GM18861 (cell line): ENCODE measurements around the gene ZSCAN22.
A peak's percentile ranks its signal among the peaks of the same experiment; 100 is the strongest.
"Not testable (repeated sequence)": the region's sequence is repeated elsewhere in the genome, so short reads cannot be mapped to it uniquely, and the experiment has no call there.

Source experiments
- ATAC-seq: cut with Tn5 transposase; IDR thresholded peaks from one replicate; pipeline ENCODE4 v1.9.1; 2021; ENCODE audit not compliant: unreplicated experiment

Gene ZSCAN22

GRCh38 chr19:58368561-58369360 lies 42.0 kb downstream of the ZSCAN22 start:
- ATAC-seq, result no peak

GRCh38 chr19:58372311-58373133 lies 45.7 kb downstream of the ZSCAN22 start:
- no peak for ATAC-seq

GRCh38 chr19:58374200-58374599 lies 47.4 kb downstream of the ZSCAN22 start:
- ATAC-seq, result no peak

GRCh38 chr19:58376724-58377123 lies 49.9 kb downstream of the ZSCAN22 start:
- not testable (repeated sequence) for ATAC-seq

- no peak for ATAC-seq
Measured at GRCh38 chr19:58379246-58379645, 52.5 kb downstream of the ZSCAN22 start.

- no peak for ATAC-seq
Measured at GRCh38 chr19:58380037-58380661, 53.4 kb downstream of the ZSCAN22 start.

- peak; percentile 72 for ATAC-seq
Measured at GRCh38 chr19:58380662-58381459, 54.1 kb downstream of the ZSCAN22 start, which contains the start of gene ZNF837. ZNF837 (minus strand) TSS chr19:58381030; CDS start chr19:58369332, 11,698 bp downstream.

- no peak for ATAC-seq
Measured at GRCh38 chr19:58381460-58382212, 54.8 kb downstream of the ZSCAN22 start.

- ATAC-seq, result no peak
Measured at GRCh38 chr19:58382997-58383603, 56.3 kb downstream of the ZSCAN22 start.

- ATAC-seq, result no peak
Measured at GRCh38 chr19:58385313-58385890, 58.6 kb downstream of the ZSCAN22 start.

GRCh38 chr19:58385891-58386575 lies 59.2 kb downstream of the ZSCAN22 start:
- no peak for ATAC-seq

- ATAC-seq, result peak; percentile 73
Measured at GRCh38 chr19:58386576-58387337, 60.0 kb downstream of the ZSCAN22 start, which contains the start of gene RPS5. RPS5 (plus strand) TSS chr19:58387269; CDS start chr19:58388138, 869 bp downstream.

GRCh38 chr19:58387338-58388174 lies 60.8 kb downstream of the ZSCAN22 start:
- peak; percentile 0 for ATAC-seq

- no peak for ATAC-seq
Measured at GRCh38 chr19:58388175-58388526, 61.4 kb downstream of the ZSCAN22 start.
